Measurements from ENCODE around the gene MYO3B.

The MYO3B gene

GRCh38 chr2:170221317-170222288 is 43.7 kb downstream of the MYO3B start:
- TF ChIP-seq REST (IDR thresholded peaks at IDR 0.05; ENCODE audit: insufficient read depth in 1 of 2, low read depth in 2 of 2, low read length in 2 of 2) (no peak), TAF1 (IDR thresholded peaks at IDR 0.05; ENCODE audit: borderline replicate concordance, insufficient read depth, low read length) (no peak), SIN3A (IDR thresholded peaks at IDR 0.05; ENCODE audit: borderline replicate concordance, insufficient read depth, low read length) (no peak), FOXP2 (optimal IDR thresholded peaks at IDR 0.05; ENCODE audit: borderline replicate concordance, extremely low read depth, extremely low read length, insufficient read depth) (no peak), POLR2AphosphoS5 (IDR thresholded peaks at IDR 0.05; ENCODE audit: low read depth, low read length) (no peak)

GRCh38 chr2:170222298-170222697 is 44.4 kb downstream of the MYO3B start:
- TF ChIP-seq REST (IDR thresholded peaks at IDR 0.05; ENCODE audit: insufficient read depth in 1 of 2, low read depth in 2 of 2, low read length in 2 of 2) (no peak), POLR2AphosphoS5 (IDR thresholded peaks at IDR 0.05; ENCODE audit: low read depth, low read length) (no peak), SIN3A (IDR thresholded peaks at IDR 0.05; ENCODE audit: borderline replicate concordance, insufficient read depth, low read length) (no peak), FOXP2 (optimal IDR thresholded peaks at IDR 0.05; ENCODE audit: borderline replicate concordance, extremely low read depth, extremely low read length, insufficient read depth) (no peak), TAF1 (IDR thresholded peaks at IDR 0.05; ENCODE audit: borderline replicate concordance, insufficient read depth, low read length) (no peak)

- TF ChIP-seq TAF1 (IDR thresholded peaks at IDR 0.05; ENCODE audit: borderline replicate concordance, insufficient read depth, low read length) = no peak
- TF ChIP-seq POLR2AphosphoS5 (IDR thresholded peaks at IDR 0.05; ENCODE audit: low read depth, low read length) = no peak
Observed at GRCh38 chr2:170222842-170223241, 44.9 kb downstream of the MYO3B start.

GRCh38 chr2:170224692-170225294 is 46.8 kb downstream of the MYO3B start:
- TF ChIP-seq FOXP2 (optimal IDR thresholded peaks at IDR 0.05; ENCODE audit: borderline replicate concordance, extremely low read depth, extremely low read length, insufficient read depth) (no peak), POLR2AphosphoS5 (IDR thresholded peaks at IDR 0.05; ENCODE audit: low read depth, low read length) (no peak), SIN3A (IDR thresholded peaks at IDR 0.05; ENCODE audit: borderline replicate concordance, insufficient read depth, low read length) (no peak), TAF1 (IDR thresholded peaks at IDR 0.05; ENCODE audit: borderline replicate concordance, insufficient read depth, low read length) (no peak), REST (IDR thresholded peaks at IDR 0.05; ENCODE audit: insufficient read depth in 1 of 2, low read depth in 2 of 2, low read length in 2 of 2) (no peak)

GRCh38 chr2:170226216-170226615 is 48.3 kb downstream of the MYO3B start:
- TF ChIP-seq REST (IDR thresholded peaks at IDR 0.05; ENCODE audit: insufficient read depth in 1 of 2, low read depth in 2 of 2, low read length in 2 of 2) = no peak
- TF ChIP-seq SIN3A (IDR thresholded peaks at IDR 0.05; ENCODE audit: borderline replicate concordance, insufficient read depth, low read length) = no peak
- TF ChIP-seq FOXP2 (optimal IDR thresholded peaks at IDR 0.05; ENCODE audit: borderline replicate concordance, extremely low read depth, extremely low read length, insufficient read depth) = no peak
- no peak for TF ChIP-seq POLR2AphosphoS5 (IDR thresholded peaks at IDR 0.05; ENCODE audit: low read depth, low read length)
- TF ChIP-seq TAF1 (IDR thresholded peaks at IDR 0.05; ENCODE audit: borderline replicate concordance, insufficient read depth, low read length) = no peak
